ENCODE data around the gene C1orf167.

C1orf167 gene

DNA sequence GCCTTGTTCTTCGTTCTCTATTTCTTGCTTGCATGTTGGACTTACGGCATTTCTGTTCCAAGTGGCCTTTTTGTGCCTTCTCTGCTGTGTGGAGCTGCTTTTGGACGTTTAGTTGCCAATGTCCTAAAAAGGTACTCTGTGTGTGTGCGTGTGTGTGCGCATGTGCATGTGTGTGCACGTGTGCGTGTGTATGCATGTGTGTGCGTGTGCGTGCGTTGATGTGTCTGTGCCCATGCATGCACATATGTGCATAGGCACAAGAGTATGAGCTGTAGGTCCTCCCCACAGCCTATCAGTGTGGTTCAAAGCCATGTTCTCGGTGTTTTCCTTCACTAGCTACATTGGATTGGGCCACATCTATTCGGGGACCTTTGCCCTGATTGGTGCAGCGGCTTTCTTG, 71.9 kb downstream of the C1orf167 start:
- Histone ChIP-seq H3K4me3 (ENCODE audit: low read depth, low read length, poor library complexity, severe bottlenecking) (no peak overlapping the region), H3K9ac (ENCODE audit: low read length) (no peak overlapping the region), H3K4me1 (ENCODE audit: insufficient read depth, low read length, severe bottlenecking) (no peaks in the 10 kb centered on the region), H3F3A (ENCODE audit: insufficient read depth, low read length) (no peaks in the 10 kb centered on the region), H3K9me3 (ENCODE audit: low read length) (no peaks in the 10 kb centered on the region), H3K9me2 (ENCODE audit: low read depth, low read length) (no peaks in the 10 kb centered on the region), H3K4me2 (ENCODE audit: low read length) (no peak overlapping the region), H3K79me2 (ENCODE audit: insufficient read depth, low read length) (no peaks in the 10 kb centered on the region), H3K36me3 (ENCODE audit: insufficient read depth, low read length) (peaks cover 84% of the 10 kb centered on the region), H3K27ac (ENCODE audit: low read depth, low read length, poor library complexity, severe bottlenecking) (no peak overlapping the region), H4K20me1 (ENCODE audit: insufficient read depth, low read length) (no peaks in the 10 kb centered on the region), H2AFZ (ENCODE audit: low read length) (no peak overlapping the region), H3K27me3 (ENCODE audit: insufficient read depth, low read length) (no peaks in the 10 kb centered on the region)
- no peak for TF ChIP-seq EZH2 (IDR thresholded peaks at IDR 0.05; ENCODE audit: borderline replicate concordance, low read length)
- TF ChIP-seq, protein P1, sequence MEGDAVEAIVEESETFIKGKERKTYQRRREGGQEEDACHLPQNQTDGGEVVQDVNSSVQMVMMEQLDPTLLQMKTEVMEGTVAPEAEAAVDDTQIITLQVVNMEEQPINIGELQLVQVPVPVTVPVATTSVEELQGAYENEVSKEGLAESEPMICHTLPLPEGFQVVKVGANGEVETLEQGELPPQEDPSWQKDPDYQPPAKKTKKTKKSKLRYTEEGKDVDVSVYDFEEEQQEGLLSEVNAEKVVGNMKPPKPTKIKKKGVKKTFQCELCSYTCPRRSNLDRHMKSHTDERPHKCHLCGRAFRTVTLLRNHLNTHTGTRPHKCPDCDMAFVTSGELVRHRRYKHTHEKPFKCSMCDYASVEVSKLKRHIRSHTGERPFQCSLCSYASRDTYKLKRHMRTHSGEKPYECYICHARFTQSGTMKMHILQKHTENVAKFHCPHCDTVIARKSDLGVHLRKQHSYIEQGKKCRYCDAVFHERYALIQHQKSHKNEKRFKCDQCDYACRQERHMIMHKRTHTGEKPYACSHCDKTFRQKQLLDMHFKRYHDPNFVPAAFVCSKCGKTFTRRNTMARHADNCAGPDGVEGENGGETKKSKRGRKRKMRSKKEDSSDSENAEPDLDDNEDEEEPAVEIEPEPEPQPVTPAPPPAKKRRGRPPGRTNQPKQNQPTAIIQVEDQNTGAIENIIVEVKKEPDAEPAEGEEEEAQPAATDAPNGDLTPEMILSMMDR (IDR thresholded peaks at IDR 0.05; ENCODE audit: low read length) = no peak

GRCh38 chr1:11835441-11836225, 73.6 kb downstream of the C1orf167 start:
- no peak overlapping the region for H2AFZ ChIP-seq (ENCODE audit: low read length)
- H3K27ac ChIP-seq (ENCODE audit: low read depth, low read length, poor library complexity, severe bottlenecking) = no peak overlapping the region
- no peaks in the 10 kb centered on the region for H4K20me1 ChIP-seq (ENCODE audit: insufficient read depth, low read length)
- no peak for TF ChIP-seq EZH2 (IDR thresholded peaks at IDR 0.05; ENCODE audit: borderline replicate concordance, low read length)
- TF ChIP-seq, protein P1 (IDR thresholded peaks at IDR 0.05; ENCODE audit: low read length) = no peak
- H3K36me3 ChIP-seq (ENCODE audit: insufficient read depth, low read length) = peaks cover 86% of the 10 kb centered on the region
- H3F3A ChIP-seq (ENCODE audit: insufficient read depth, low read length) = no peaks in the 10 kb centered on the region
- H3K9ac ChIP-seq (ENCODE audit: low read length) = no peak overlapping the region
- H3K4me2 ChIP-seq (ENCODE audit: low read length) = no peak overlapping the region
- H3K9me2 ChIP-seq (ENCODE audit: low read depth, low read length) = no peaks in the 10 kb centered on the region
- H3K27me3 ChIP-seq (ENCODE audit: insufficient read depth, low read length) = no peaks in the 10 kb centered on the region
- H3K9me3 ChIP-seq (ENCODE audit: low read length) = no peaks in the 10 kb centered on the region
- H3K4me3 ChIP-seq (ENCODE audit: low read depth, low read length, poor library complexity, severe bottlenecking) = no peak overlapping the region
- H3K4me1 ChIP-seq (ENCODE audit: insufficient read depth, low read length, severe bottlenecking) = no peaks in the 10 kb centered on the region
- H3K79me2 ChIP-seq (ENCODE audit: insufficient read depth, low read length) = no peaks in the 10 kb centered on the region

DNA sequence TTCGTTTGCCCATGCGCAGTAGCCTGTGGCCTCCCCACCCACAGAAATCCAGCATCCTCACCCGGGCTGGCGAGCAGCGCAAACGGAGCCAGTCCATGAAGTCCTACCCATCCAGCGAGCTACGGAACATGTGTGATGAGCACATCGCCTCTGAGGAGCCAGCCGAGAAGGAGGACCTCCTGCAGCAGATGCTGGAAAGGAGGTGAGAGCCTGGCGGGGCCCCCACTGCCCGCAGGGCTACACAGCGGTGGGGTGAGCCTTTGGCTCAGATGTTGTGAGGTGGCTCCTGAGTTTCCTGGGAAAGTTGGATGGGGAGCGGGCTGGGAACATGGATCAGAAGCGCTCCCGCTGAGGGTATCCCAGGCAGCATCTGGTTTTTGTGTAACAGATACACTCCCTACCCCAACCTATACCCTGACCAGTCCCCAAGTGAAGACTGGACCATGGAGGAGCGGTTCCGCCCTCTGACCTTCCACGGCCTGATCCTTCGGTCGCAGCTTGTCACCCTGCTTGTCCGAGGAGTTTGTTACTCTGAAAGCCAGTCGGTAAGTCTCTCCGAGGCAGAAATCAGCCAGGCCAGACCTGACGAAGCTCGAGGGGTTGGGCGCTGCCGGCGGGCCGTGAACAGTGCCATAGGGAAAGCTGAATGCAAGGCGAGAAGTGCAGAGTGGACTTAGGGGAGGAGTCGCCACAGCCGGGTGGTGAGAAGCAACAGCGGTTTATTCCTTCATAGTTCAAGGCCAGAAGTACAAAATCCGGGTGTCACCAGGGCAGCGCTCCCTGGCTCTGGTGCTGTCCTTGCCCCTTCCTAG, 75.2 kb downstream of the C1orf167 start:
- Histone ChIP-seq H3K4me3 (ENCODE audit: low read depth, low read length, poor library complexity, severe bottlenecking) (no peak overlapping the region), H3K4me2 (ENCODE audit: low read length) (no peak overlapping the region), H3K4me1 (ENCODE audit: insufficient read depth, low read length, severe bottlenecking) (peaks cover 14% of the 10 kb centered on the region), H3F3A (ENCODE audit: insufficient read depth, low read length) (no peaks in the 10 kb centered on the region), H3K27me3 (ENCODE audit: insufficient read depth, low read length) (no peaks in the 10 kb centered on the region), H3K36me3 (ENCODE audit: insufficient read depth, low read length) (peaks cover 90% of the 10 kb centered on the region), H3K9me3 (ENCODE audit: low read length) (no peaks in the 10 kb centered on the region), H4K20me1 (ENCODE audit: insufficient read depth, low read length) (no peaks in the 10 kb centered on the region), H3K9me2 (ENCODE audit: low read depth, low read length) (no peaks in the 10 kb centered on the region), H3K9ac (ENCODE audit: low read length) (no peak overlapping the region), H2AFZ (ENCODE audit: low read length) (no peak overlapping the region), H3K27ac (ENCODE audit: low read depth, low read length, poor library complexity, severe bottlenecking) (no peak overlapping the region), H3K79me2 (ENCODE audit: insufficient read depth, low read length) (no peaks in the 10 kb centered on the region)
- TF ChIP-seq, protein P1 (IDR thresholded peaks at IDR 0.05; ENCODE audit: low read length) = no peak
- TF ChIP-seq EZH2 (IDR thresholded peaks at IDR 0.05; ENCODE audit: borderline replicate concordance, low read length) = no peak
